GM11168 (cell line): ENCODE data around the gene OR4Q3.
"Not testable (repeated sequence)": the region's sequence is repeated elsewhere in the genome, so short reads cannot be mapped to it uniquely, and the experiment has no call there.

Experiments used
- in situ Hi-C: fragments of 300-500 bp; cut with MboI; formaldehyde crosslinking; loops from one replicate; pipeline ENCODE4 v1.12.0; 2022; ENCODE audit warnings: low sequenced_read_pairs; ENCODE audit not compliant: unreplicated experiment

The OR4Q3 gene

DNA sequence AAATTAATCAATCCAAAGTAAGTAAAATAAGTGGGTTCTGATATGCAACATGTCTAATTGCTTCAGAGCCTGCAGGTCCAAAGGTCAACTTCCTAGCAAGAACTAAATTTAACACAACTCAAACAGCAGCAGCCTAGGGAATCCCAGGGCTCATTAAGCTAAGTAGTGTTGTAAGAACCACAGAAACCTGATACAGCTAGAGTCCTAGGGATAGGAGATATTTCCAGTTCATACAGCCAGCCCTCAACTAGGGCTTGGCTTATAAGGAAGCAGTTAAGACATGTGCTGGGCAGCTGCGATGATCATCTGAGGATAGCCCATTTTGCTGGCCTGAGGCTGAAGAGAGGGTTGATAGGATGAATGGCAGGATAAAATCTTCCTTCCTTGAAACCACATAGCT is at the start of gene OR4Q3:
OR4Q3 (plus strand) TSS at position 316 of the 400 bp plus-strand sequence.
- in situ Hi-C loops: no loop called here

DNA sequence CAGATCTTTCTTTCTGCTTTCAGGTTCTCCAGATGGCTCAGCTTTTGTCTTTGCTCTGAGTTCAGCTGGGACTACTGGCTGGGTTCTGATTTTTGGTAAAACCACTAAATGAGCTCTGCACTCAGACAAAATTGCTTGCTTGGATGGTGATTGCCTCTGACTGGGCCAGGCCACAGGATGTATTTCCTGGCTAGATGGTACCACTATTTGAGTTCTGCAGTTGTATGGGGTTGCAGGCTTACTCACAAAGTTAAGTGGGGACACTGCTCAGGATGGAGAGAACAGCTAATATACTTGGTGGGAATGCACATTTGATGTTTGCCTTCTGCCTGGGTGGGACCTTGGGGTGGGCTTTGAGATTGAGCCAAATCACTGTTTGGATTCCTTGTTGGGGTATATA is 14.0 kb upstream of the OR4Q3 start:
- in situ Hi-C loops: no loop called here

DNA sequence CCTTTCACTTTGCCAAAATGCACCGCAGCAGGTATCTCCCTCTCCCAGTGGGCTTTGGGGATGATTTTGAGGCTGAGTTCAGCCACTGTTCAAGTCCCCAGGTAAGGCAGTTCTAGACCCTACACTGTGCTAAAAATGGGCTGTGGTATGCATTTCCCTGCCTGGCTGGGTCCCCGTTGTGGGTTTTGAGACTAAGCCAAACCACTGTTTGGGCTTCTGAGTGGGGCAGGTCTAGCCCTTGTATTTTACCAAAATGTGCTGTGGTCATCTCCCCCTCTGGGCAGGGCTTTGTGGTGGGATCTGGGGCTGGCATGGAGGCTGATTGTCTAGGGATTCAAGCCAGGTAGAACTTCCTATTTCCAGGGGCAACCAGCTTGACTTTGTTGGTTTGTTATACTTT is 13.6 kb upstream of the OR4Q3 start:
- in situ Hi-C loops: no loop called here

DNA sequence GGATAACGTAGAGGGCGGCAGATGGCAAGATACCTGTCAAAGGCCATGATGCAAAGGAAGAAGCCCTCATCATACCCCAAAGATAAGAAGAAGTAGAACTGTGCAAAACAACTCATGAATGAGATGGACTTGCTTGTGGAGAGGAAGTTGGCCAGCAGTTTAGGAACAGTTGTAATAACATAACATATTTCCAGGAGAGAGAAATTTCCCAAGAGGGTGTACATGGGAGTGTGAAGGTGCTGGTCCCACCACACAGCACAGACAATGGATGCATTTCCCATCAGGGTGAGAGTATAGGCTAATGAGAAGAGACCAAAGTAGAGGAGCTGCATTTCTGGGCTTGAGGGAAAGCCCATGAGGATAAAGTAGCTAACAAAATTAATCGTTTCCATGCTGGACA is 9.5 kb upstream of the OR4Q3 start:
- in situ Hi-C loops: not testable (repeated sequence)

DNA sequence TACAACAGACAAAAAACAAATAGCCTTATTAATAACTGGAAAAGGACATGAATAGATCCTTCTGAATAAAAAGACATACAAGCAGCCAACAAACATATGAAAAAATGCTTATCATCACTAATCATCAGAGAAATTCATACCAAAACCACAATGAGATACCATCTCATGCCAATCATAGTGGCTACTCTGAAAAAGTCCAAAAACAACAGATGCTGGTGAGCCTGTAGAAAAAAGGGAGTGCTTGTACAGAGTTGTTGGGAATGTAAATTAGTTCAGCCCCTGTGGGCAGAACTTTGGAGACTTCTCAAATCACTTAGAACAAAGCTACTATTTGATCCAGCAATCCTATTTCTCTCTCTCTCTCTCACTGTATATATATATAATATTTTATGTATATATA is 8.9 kb downstream of the OR4Q3 start:
- in situ Hi-C loops: not testable (repeated sequence)

DNA sequence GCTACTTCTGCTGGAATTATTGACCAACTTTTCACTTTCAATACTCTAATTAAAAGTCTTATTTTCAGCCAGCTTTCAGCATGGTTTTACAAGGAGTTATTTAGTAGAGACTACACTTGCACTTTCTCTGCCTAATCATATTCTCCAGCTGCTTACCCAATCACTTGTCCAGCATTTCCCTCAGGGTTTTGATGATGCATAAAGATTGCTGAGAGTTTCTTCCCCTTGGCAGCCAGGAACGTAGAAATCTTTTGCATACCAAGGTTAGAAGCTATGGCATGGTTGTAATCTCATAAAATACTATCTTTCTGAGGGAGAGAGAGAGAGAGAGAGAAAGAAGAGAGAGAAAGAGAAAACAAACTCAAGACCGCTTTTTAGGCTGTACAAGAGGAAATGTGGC is 10.8 kb downstream of the OR4Q3 start:
- in situ Hi-C loops: no loop called here

DNA sequence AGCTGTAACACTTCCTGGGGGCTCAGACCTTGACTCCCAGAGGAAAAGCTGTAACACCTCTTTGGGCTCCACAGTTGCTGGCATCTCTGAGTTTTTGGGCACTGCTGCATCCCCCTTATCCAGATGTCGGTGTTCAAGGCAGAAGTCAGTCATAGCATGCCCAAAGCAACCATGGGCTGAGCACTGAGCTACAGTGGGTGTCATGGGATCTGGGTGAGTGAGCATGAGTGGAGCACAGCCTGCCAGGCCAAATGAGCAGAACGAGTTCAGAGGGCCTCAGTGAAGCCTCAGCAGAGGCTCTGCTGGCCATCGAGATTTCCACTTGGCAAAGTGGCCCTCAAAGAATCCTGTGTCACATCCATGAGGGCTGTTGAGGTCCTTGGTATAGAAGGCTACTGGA is 28.1 kb downstream of the OR4Q3 start:
- in situ Hi-C loops: not testable (repeated sequence)

DNA sequence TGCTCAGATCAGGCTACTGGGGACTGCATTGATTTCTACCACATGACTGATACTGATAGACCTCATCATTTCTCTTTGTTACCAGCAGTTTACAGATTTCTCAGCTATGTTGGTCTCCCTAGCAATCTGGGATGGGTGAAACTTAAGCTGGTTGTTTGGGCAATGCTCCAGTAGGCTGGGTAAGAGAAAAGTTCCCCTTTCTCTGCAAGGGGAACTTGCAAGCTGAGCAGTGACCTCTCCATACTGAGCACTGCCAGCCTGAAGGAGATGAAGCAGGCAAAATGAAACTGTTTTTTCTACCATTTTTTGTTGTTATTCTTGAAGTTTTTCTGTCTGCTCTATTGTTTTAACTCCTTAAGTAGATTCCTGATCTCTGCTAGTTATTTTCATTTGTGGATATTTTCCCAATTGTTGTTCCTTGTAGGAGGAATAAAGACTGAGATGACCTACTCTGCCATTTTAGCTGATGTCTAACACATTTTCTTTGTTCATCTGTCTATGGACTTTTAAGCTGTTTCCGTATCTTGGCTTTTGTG is 28.6 kb downstream of the OR4Q3 start:
- in situ Hi-C loops: no loop called here

DNA sequence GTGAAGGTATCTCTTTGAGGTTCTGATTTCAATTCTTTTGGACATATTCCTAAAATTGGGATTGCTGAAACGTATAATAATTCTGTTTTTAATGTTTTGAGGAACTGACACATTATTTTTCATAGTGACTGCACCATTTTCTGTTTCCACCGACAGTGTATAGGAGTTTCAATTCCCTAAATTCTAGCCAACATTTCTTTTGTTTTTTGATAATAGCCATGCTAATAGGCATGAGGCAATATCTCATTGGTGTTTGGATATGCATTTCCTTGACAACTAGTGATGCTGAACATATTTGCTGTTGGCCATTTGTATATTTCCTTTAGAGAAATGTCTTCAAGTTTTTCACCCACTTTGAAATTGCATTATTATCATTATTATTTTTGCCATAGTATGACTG is 29.1 kb downstream of the OR4Q3 start:
- in situ Hi-C loops: not testable (repeated sequence)

DNA sequence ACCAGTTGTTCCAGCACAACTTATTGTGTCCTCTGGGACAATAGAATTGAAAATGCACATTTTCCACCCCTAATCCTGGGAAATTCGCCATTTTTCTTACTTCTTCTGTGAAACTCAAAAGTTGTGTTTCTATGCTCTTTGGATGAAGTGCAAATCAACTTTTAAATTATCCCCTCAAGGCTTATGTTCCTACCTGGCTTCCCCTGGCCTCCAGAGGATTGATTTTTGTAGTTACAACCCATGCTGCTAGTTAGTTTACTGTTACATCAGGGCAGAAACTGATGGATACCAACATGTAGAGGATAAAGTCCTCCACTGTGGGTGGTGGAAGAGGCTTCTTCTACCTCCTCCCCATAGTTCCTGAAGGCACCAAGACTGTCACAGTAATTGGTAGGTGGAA is 29.8 kb downstream of the OR4Q3 start, which contains the start of gene OR4M1:
OR4M1 (plus strand) TSS at position 301 of the 400 bp plus-strand sequence. CDS start 6,819 bp downstream, outside the sequence.
- in situ Hi-C loops: not testable (repeated sequence)

DNA sequence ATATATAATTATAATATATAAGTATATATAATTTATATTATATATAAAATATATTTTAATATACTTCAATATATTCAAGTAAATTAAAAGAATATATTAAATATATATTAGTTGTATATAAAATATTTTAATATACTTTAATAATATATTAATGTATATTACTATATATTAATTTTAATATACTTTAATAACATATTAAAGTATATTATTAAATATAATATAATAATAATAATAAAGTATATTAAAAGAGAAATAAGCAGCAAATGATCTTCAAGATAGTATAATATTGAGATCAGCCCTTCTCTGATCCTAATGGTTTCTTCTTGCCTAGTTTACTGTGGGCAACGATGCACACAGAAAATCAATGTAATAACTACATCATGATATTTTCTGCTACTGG is 32.2 kb downstream of the OR4Q3 start:
- in situ Hi-C loops: no loop called here

DNA sequence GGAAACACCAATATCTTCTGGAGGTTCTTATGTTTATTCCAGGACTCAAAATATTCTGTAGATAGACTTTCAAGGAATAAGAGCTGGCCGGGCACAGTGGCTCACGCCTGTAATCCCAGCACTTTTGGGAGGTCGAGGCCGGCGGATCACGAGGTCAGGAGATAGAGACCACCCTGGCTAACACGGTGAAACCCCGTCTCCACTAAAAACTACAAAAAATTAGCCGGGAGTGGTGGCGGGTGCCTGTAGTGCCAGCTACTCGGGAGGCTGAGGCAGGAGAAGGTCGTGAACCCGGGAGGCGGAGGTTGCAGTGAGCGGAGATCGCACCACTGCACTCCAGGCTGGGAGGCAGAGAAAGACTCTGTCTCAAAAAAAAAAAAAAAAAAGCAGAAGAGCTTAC is 42.5 kb downstream of the OR4Q3 start:
- in situ Hi-C loops: not testable (repeated sequence)

DNA sequence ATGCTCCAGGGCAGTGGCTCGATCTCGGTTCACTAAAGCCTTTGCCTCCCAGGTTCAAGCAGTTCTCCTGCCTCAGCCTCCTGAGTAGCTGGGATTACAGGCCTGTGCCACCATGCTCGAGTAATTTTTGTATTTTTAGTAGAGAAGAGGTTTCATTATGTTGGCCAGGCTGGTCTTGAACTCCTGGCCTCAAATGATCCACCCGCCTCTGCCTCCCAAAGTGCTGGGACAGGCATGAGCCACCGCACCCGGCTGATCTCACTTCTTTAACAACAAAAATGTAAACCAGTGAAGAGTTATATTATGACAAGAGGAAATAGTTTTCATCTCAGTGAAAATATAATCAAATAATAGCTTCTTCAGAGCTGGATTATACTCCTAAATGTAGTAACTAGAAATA is 43.9 kb downstream of the OR4Q3 start:
- in situ Hi-C loops: not testable (repeated sequence)

DNA sequence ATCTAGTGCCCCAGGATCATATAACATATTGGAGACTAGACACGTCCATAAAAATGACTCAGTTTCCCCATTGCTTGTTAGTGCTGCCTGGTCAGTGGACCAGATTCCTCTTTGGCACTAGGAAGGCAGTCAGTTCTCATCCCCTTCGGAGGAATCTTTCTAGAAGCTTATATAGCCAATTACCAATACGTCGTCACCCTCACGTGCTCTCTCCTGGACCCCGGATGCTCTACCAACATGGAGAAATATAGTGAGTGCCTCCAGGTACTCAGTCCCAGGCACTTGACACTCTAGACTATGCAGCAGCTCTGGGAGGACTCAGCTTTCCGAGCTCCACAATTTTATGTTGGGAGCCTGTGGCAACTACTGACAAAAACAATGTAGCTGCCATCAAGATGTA is 44.8 kb downstream of the OR4Q3 start:
- in situ Hi-C loops: not testable (repeated sequence)

DNA sequence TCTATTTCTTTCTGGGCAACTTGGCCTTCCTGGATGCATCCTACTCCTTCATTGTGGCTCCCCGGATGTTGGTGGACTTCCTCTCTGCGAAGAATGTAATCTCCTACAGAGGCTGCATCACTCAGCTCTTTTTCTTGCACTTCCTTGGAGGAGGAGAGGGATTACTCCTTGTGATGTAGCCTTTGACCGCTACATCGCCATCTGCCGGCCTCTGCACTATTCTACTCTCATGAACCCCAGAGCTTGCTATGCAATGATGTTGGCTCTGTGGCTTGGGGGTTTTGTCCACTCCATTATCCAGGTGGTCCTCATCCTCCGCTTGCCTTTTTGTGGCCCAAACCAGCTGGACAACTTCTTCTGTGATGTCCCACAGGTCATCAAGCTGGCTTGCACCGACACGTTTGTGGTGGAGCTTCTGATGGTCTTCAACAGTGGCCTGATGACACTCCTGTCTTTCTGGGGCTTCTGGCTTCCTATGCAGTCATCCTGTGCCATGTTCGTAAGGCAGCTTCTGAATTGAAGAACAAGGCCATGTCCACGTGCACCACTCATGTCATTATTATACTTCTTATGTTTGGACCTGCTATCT is 53.2 kb downstream of the OR4Q3 start:
- in situ Hi-C loops: not testable (repeated sequence)
